NCI-H748 treated with DMSO at 0.1 percent for 48 hours (cell line): ENCODE measurements around the gene RGS1.

Source experiments
- DNase-seq: peaks from one replicate; lab custom pipeline; 2025; lab: John Stamatoyannopoulos, UW

RGS1 gene

DNA sequence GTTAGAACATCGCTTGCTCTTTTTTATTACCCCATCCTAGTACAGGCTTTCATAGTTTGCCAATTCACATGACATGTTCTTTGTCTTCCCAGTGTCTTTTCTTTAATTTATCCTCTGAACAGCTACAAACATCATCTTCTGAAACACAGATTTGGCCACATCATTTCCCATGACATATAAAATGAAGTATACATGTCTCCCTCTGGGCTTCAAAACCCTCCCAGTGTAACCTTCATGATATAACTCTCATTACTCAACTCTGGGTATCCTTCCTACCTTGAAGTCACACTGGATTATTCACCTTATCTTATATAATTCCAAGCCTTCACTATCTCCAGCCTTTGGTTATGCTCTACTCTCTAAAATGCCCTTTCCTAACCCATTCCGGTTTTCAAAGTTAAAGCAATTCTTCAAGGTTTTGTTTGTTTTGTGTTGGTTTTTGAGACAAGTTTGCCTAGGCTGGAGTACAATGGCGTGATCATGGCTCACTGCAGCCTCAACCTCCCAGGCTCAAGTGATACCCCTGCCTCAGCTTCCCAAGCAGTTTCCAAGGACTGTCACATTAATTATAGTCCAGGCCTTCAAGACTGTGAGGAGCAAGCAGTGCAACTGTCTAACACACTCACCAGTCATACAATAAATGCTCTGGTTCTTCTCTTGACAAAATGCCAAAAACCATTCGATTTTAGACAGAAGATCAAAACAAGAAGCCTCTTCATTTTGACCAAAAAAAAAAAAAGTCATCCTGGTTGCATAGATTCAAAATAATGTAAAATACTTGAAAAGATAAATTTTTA is 5.8 kb downstream of the RGS1 start:
- no peak for DNase-seq

DNA sequence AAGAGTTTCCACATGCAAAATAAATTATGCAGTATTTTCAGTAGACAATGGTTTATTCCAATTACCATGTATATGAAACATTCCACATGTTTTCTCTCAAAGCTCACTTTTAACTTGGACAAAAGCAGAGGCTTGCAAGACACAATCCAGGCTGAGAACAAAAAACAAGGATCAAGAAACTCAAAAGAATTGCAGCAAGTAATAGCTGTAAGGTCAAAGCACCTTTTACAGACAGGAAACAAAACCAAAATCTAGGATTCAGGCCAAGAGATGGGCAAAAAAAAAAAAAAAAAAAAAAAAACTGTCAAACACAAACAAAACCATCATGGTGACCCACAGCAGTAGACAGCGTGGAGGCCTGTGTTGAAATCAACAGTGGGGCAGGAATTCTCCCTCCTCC is 9.3 kb downstream of the RGS1 start:
- no peak for DNase-seq

DNA sequence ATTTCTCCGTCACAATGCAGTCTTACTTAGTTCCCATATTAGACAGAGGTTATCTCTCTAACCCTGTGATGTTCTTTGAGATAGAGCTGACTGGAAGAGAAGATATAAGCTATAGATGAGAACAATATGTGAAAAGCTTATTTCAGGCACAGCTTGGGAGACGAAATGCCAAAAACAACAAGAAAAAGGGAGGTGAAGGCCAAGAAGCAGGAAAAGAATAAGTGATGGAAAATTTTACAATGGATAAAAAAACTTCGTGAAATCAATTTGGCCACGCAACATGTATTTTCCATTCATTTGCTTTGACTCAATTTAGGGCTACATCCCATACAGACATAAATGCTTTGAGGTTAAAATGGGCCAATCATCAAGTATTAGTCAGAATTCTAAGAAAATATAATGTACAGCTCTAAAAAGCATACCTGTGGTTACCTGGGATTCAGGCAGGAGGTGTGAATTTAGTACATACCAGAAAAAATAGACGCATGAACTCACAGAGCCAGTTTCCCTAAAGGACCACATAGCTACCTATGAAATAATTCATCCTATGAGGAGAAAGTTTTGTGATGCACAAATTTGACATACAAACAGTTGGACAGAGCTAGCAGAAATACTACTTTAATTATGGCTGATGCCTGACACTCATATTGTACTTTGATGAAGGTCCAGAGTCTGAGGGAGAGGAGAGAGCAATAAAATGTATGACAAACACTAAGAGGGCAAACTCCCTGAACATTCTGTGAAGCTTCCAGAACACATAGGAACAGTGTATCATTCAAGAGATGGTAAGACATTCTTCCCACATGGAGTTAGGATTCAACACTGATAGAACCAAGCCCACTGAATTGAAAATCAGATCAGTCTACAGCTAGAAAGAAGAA is 12.1 kb downstream of the RGS1 start:
- DNase-seq: no peak

DNA sequence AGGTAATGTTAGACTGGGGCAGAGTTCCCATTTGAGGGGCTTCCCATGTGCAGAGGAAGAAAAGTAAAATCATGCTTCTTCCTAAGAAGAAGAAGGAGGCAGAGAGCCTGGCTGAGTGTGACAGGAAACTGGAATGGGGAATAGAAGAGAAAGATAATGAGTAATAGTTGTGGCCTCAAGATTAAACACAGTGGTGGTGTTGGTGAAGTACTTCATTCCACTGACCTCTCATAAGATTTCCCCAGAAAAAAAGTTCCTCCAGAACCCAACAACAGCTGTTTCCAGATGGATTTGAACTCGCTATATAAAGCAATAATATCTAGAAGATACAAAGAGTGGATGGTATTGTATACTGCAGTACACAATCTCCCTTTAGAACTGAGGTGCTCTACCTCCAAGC is 13.0 kb downstream of the RGS1 start:
- no peak for DNase-seq

DNA sequence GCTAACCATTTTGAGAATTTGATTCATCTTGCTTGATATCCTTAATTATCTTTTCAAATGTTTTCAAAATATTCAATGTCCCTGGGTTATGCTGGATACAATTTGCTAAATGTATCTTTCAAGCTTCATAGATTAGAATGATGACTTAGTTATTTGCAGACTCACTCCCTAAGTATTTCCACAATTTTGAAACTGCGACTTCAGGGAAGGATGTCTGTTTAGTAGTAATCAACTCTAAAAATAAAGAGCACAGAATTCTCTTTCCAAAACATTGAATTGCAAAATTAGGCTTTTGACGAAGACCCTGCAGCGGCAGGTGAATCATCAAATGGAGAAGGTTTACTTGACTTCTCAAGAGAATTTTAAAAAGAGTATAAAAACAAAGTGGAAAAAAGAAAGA is 14.2 kb downstream of the RGS1 start:
- no peak for DNase-seq

DNA sequence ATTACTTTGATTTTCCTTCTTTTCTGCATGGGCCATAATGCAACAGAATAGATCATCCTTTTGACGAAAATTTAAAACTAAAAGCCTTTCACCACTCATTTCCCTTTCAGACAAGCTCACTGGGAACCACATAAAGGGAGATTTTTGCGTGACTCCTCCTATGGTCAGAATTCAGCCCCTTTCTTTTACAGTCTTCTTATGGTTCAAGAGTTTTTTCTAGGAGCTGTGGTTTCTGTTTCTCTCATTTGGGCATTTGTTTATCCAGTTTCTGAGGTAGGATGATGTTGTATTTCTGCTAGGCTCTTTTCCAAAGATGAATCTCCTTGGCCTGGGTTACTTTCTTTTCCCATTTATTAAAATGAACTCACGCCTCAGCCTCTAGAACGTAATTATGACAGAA is 16.9 kb downstream of the RGS1 start:
- DNase-seq: no peak

DNA sequence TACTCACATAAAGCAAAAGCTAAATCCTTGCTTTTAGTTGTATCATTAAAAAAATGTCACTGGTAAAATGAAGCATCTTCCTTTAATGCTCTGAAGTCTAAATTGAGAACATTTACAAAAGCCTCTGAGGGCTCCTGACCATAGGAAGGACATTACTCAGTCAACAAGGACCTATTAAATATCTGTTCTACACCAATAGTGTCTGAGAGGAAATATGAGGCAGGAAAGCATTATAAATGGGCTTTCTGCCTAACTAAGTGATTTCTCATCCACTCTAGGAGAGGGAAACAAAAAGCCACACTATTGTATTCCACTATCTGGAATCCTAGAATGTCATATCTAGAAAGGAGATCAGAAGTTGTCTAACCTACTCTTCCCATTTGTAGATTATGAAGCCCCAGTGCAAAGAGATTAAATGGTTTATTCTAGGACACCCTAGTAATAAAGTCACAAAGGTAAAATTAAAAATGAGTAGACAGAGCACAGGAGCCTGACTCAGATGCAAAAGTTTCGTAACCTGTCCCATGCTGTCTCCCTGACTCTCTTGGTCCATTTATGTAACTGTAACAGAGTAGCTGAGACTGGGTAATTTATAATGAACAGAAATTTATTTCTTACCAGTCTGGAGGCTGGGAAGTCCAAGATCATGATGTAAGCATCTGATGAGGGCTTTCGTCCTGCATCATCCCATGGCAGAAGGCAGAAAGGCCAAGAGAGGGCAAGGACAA is 17.6 kb downstream of the RGS1 start:
- no peak for DNase-seq

DNA sequence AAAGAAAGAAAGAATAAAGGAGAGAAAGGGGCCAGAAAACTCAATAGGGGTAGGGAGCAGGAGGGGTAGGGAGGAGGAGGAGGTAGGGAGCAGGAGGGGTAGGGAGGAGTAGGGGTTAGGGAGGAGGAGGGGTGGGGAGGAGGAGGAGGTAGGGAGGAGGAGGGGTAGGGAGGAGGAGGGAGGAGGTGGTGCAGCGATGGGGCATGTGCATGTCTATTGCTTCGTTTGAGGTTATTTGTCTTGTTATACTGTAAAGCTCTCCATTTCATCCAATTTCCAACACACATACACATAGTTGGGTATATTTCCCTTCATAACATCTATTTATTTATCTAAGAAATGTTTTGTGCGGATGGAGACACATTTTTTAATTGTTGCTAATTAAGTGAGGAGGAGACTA is 19.7 kb downstream of the RGS1 start:
- DNase-seq: no peak

DNA sequence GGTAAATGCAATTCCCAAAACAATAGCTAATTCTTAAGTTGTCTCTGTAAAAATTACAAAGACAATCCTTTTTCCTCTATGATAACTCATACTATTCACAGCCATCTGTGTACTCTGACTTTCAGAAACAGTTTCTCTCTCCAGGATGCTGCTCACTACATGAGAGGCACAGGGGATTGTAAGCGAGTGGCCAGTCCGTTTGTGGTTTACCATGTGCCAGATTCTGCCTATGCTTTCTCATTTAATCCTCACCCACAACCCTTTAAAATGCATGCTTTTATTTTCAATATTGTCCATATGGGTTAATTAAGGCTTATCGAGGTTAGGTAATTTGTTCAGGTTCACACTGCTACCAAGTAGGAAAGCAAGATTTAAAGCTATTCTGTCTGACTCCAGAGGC is 23.0 kb downstream of the RGS1 start:
- no peak for DNase-seq

DNA sequence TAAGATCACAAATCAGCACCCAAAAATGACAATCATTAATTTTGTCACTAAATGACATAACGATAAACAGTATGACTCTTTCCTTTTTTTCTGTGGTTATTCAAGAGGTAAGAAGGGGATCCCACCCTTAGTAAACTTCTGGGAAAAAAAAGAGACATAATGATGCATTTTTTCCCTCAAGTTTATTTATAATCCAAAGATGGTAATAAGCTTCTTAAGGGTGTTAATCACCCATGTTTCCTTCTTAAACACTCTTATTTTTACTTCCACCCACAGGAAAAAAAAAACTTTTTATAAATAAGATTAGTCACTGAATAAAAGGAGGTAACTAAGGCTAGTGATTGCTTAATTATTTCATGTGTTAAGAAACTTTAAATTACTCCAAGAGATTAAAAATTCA is 24.7 kb downstream of the RGS1 start:
- DNase-seq: no peak

DNA sequence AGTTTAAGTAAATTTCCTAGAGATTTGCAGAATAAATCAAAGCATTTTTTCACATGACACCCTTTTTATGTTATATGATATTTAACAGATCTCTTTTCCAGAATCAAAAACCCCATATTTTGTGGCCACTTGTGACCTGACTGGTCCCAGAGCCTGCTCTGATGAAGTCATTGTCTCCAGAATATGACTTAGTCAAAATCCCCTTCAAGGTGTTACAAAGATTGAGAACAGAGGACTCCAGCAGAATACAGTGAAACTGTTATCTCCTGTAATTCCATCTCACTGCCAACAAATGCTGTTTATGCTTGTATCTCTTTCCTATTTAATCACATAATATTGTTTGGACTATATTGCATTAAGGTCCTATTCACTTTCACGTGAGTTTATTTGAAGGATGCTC is 25.6 kb downstream of the RGS1 start:
- DNase-seq: no peak

DNA sequence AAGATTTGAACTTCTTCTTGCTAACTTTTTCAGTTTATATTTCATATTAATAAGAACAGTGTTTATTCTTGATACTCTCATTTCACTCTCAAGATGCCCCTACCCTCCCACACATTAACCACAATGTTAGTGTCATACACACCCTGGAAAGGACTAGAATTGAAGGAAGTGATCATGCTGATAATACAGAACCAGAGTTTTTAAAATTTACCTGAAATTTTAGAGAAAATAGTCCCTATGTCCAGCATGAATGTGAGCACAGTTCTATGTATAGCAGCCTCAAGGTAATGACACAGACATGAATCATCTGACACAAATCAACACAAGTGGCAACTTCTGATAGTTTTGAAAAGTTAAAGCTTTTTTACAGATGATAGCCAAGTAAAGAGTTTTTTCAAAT is 26.0 kb downstream of the RGS1 start:
- DNase-seq: no peak

DNA sequence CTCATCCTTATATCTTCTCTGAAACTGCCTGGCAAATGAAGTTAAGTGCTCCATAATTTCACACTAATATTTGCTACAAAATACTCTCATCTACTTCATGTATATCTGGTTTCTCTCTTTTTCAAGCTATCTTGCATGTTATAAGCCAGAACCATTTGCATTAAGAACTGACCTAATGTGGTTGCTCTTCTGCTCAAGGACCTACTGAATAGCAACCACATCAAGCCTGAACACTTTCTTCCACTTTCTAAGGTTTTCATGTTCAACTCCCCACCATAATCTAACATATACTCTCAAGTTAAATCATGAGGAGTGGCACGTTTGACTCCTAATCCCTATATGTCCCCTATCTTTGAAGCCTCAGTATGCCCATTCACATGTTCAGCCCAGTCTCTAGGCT is 27.2 kb downstream of the RGS1 start:
- DNase-seq: no peak

DNA sequence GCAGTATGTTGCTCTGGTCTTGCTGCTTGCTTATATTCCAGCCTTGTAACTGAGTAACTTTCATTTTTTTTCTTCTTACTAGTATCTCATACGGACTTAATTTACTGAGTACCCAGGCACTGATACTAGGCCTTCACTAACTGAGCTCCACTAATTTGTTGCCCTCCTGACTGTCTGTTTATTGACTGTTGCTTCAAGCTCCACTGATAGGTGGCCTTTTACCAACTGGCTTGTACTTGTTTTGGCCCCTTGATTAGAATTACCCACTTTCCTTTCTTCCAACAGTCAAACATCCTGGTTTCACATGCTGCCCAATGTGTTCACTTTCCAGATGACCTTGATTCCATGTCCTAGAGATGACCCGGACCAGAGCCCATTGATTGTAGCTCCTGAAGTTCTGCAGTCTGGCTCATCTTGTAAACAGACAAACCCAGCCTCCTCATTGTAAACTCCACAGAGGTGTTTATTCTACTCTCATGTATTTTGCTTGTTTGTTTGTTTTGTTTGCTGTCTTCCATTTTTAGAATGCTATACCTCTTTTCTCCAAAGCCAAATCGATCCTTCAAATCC is 27.7 kb downstream of the RGS1 start:
- DNase-seq: no peak

DNA sequence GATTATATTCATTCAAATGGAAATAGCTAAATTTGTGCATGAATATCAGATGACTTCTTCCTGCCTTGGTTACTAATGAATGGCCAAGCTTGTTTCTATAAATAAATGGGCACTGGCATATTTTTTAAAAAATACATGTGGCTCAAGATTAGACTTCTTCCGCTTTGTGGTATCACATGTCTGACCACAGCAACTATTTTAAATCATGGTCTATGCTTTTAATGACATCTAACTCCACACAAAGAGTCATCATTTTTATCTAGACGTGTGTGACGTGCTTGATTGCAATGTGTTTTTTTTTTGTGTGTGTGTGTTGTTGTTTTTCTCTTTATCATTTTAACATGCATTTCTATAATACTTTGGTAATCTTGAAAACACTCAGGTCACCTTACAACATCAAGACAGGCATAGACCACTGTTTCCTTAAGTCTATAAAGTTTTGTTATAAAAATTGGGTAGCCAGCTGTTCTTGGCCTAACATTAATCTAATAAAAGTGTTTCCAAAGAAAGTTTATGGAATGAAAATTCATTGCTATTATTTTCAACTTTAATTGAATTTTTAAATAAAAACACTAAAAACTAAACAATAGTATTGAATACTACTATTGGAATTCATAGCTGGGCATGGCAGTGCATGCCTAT is 29.5 kb downstream of the RGS1 start:
- no peak for DNase-seq

DNA sequence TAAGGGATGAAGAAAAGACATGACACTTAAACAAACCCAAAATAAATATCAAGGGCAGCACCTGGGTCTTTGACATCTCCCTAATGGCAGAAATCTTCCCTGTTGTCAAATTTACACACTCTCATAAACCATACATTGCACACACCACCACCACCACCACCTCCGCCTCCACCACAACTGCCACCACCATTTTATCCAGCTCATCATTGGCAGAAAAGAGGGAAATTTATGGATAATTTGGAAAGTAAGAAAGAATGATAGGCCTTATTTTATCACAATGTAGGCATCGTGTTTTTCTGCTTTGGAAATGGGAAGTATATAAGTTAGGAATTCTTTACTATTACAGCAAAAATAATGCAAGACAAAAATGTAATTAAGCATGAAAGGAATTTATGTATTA is 33.1 kb downstream of the RGS1 start:
- no peak for DNase-seq

DNA sequence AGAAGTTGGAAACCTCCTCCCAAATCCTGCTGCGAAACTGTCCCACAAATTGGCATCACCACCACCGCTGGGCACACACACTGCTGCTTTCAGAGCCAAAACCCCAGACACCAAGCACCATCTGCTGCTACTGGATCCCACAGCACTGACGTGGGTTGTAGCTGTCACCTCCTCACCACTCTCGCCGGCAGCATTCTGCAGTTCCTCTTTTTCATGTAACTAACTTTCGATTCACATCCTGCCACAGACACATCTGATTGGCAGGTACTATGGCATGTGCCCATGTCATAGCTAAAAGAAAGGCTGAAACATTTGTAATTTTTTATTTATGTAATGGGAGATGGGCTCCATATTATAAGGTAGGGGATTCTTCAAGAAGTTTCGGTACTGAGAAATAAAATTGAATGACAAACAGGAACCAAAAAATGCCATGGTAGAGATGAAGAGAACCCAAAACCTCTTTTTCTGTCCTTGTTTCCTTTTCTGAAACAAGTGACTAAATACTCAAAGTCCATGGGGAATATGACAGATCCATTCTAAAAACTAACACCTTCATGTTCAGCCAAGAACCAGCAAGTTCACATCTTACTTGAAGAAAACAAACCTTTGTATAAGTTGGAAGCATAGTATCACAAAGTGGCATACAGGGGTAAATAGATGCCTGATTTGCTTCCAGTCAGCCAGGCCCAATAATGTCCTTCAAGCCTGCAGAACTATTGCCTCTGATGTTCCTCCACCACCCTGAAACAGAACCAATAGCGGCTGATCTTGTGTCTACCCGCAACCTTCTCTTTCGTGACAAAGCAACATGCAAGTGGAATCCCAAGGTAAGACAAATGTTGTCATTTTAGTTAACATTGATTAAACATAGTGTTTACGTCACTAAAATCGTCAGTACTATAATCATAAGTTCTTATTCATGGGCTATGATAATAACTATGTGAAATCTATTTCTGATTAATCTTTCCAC is 33.8 kb downstream of the RGS1 start:
- no peak for DNase-seq

DNA sequence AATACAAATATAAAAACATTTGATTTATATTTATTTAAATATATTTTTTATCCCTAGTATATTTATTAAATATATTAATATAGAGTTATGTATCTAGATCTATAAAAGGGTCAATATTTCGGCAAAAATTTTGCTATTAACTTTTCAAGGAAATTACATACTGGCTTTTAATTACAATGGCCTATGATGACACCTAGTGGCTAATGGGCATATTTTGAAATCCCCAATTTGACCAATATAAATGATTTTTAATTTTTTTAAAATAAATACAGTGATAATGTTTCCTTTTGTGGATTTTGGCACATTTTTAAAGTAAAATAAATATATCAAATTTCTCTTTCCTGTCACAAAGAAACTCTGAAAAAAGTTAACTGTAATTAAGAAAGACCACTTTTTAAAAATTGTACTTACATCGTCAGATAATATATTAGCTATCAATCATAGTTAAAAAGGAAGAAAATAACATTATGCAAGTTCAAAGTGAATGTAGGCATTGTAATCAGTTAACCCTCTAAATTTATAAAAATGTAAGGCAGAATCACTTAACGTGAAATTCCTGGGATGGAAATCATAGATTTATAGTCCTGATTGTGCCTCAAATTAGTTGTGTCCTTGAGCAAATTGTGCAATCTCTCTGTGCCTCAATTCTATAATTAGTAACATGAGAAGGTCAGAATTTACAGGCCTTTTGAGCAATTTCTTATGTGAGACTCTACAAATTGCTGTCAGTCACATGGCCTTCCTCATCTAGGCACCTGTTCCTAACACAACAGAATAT is 34.7 kb downstream of the RGS1 start:
- no peak for DNase-seq

DNA sequence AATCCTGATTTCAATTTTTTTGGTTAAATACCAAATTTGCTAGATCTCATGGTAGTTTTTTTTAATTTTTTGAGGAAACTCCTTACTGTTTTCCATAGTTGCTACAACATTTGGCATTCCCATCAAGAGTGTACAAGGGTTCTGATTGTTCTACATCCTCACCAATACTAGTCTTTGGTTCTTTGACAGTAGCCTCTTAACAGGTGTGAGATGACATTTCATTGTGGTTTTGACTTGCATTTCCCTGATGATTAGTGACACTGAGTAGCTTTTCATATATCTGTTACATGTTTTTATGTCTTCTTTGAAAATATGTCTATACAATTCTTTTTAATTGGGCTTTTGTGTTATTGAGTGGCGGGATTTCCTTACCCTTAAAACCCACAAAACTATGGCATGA is 39.5 kb downstream of the RGS1 start:
- no peak for DNase-seq

DNA sequence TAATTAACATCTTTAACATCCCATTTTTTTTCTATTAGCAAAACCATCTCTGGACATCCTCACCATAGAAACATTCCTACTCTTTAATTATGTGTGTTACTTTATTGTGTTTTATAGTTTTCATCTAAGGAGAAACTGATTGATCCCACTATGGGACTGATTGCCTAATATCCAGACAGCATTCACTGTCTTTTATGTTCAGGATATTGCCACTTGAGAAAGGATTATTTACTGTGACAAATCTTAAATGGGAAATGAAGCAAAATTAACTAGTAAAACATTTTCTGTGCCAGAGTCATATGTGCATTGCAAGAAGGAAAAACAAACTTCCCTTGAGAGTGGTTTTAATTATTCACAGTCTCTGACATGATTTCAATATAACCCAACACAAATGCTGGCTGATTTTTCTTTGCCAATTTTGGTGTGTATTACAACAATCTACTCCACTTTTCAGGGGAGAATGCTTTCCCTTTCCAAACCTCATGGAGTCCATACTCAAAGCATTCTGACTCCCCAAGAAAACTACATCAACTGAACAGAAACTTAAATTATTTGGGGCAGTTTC is 44.6 kb downstream of the RGS1 start:
- no peak for DNase-seq
